Fibroblast of lung (primary cell): ENCODE measurements around the gene RBMS1. TPM values are rescaled to one million over a fixed set of nuclear protein-coding genes. Genes with fewer than 3 reads are reported as not detected.

Source experiments
- DNase-seq, 2 donors: peaks; one replicate each; pipeline versions ENCODE4 v3.0.0 to v3.0.0-alpha.2; 2010; ENCODE audit warnings: low read depth in 2 of 2
- H2AFZ ChIP-seq: 2 replicates; pipeline ENCODE4 v1.5.1; 2012; ENCODE audit warnings: low read length, control low read depth, inconsistent platforms
- H3K27ac ChIP-seq: 2 replicates; pipeline ENCODE4 v1.5.1; 2011; ENCODE audit warnings: low read length, control low read depth; ENCODE audit not compliant: insufficient read depth
- H3K27me3 ChIP-seq: 2 replicates; pipeline ENCODE4 v1.5.1; 2011; ENCODE audit warnings: mild to moderate bottlenecking, low read length; ENCODE audit not compliant: control insufficient read depth, insufficient read depth
- H3K36me3 ChIP-seq: 2 replicates; pipeline ENCODE4 v1.5.1; 2011; ENCODE audit warnings: low read length; ENCODE audit not compliant: control insufficient read depth, insufficient read depth
- H3K4me1 ChIP-seq: 2 replicates; pipeline ENCODE4 v1.5.1; 2011; ENCODE audit warnings: low read length; ENCODE audit not compliant: control insufficient read depth, insufficient read depth; ENCODE audit errors: extremely low read depth
- H3K4me2 ChIP-seq: 2 replicates; pipeline ENCODE4 v1.5.1; 2011; ENCODE audit warnings: low read length, control low read depth; ENCODE audit not compliant: insufficient read depth; ENCODE audit errors: extremely low read depth
- H3K4me3 ChIP-seq, 4 experiments: fragments of 200-600 bp in 1 of 4; sonication (generic) in 1 of 4; replicated peaks in 1 of 4; 2 replicates each; pipeline ENCODE4 v1.5.1; 2011 to 2016; ENCODE audit warnings: low read length in 4 of 4, low read depth in 3 of 4, mild to moderate bottlenecking in 3 of 4, control low read depth in 2 of 4, inconsistent platforms in 1 of 4, mixed read lengths in 1 of 4; ENCODE audit not compliant: insufficient read depth in 1 of 4; ENCODE audit errors: control extremely low read depth in 1 of 4
- H3K79me2 ChIP-seq: 2 replicates; pipeline ENCODE4 v1.5.1; 2012; ENCODE audit warnings: mild to moderate bottlenecking, low read length, inconsistent platforms; ENCODE audit not compliant: control insufficient read depth, insufficient read depth
- H3K9ac ChIP-seq: 2 replicates; pipeline ENCODE4 v1.5.1; 2011; ENCODE audit warnings: mild to moderate bottlenecking, low read length, control low read depth; ENCODE audit not compliant: insufficient read depth
- H3K9me3 ChIP-seq: 2 replicates; pipeline ENCODE4 v1.5.1; 2012; ENCODE audit warnings: low read depth, low read length; ENCODE audit not compliant: control insufficient read depth, insufficient read depth
- H4K20me1 ChIP-seq: 2 replicates; pipeline ENCODE4 v1.5.1; 2011; ENCODE audit warnings: low read length; ENCODE audit not compliant: control insufficient read depth, insufficient read depth; ENCODE audit errors: extremely low read depth
- CTCF ChIP-seq, 2 donors: IDR thresholded peaks in 1 of 2; conservative IDR thresholded peaks in 1 of 2; 1 replicate in 1 of 2; 2 replicates in 1 of 2; pipeline ENCODE4 v1.5.1; 2011 to 2012; ENCODE audit warnings: low read length in 2 of 2, control low read depth in 1 of 2, inconsistent platforms in 1 of 2, low read depth in 1 of 2, mild to moderate bottlenecking in 1 of 2
- EZH2 ChIP-seq: IDR thresholded peaks from 2 replicates; pipeline ENCODE4 v1.5.1; 2012; ENCODE audit warnings: low read length, control low read depth, mild to moderate bottlenecking; ENCODE audit errors: missing control alignments
- polyA plus RNA-seq, 2 donors: library from polyadenylated mRNA; depleted of rRNA in 1 of 2; stranded (reverse) in 1 of 2; unstranded in 1 of 2; fragments of >200 nt; gene quantifications; 2 replicates each; pipeline ENCODE4 v1.2.1, GENCODE V29; 2011 to 2012; ENCODE audit warnings: missing spikeins in 1 of 2
- total RNA-seq: library from RNA; depleted of rRNA; stranded (reverse); fragments of >200 nt; gene quantifications from 2 replicates; pipeline ENCODE4 v1.2.1, GENCODE V29; 2014

RBMS1 gene
- total and polyA plus RNA-seq, 2 donors (not counting 1 experiment from before 2014, with no cell fraction given): 77.3 to 146 TPM

- H3K4me1 ChIP-seq: peaks cover 7% of the 10 kb centered on the region
- H3K27me3 ChIP-seq: no peaks in the 10 kb centered on the region
- H3K9me3 ChIP-seq: no peaks in the 10 kb centered on the region
- DNase-seq: peak; percentile 69 to 76
- no peak overlapping the region for H3K9ac ChIP-seq
- H3K4me2 ChIP-seq: no peak overlapping the region
- H3K27ac ChIP-seq: peak overlapping the region; percentile 49
- TF ChIP-seq EZH2 (no peak), CTCF (conservative IDR thresholded peaks at IDR 0.05 in 1 of 2, IDR thresholded peaks at IDR 0.05 in 1 of 2; ENCODE audit: low read depth in 1 of 2, low read length in 2 of 2) (no peak)
- peaks cover 89% of the 10 kb centered on the region for H3K79me2 ChIP-seq
- H3K36me3 ChIP-seq: peaks cover 3% of the 10 kb centered on the region
- no peak overlapping the region for H3K4me3 ChIP-seq
- H2AFZ ChIP-seq: no peak overlapping the region
- peaks cover 4% of the 10 kb centered on the region for H4K20me1 ChIP-seq
These were observed 141.7 kb downstream of the RBMS1 start for GRCh38 chr2:160351956-160352355.

DNA sequence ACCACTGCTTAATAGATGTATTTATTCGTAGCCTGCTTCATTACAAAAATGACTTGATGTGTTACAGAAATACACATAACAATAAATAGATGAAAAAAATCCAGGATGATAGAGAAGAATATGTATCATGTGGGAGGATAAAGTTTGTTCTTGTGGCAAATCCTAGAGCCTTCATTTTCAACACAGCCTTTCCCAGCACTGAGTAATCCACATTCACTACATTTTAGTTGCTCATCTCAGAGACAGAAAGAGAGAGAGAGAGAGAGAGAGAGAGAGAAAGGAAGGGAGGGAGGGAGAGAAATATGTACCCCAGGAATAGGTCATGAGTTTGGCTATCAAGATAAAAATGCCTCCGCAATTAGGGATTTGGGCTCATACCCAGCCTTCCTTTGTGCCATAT lies 144.3 kb downstream of the RBMS1 start:
- H3K79me2 ChIP-seq: peaks cover 89% of the 10 kb centered on the region
- H3K9me3 ChIP-seq: no peaks in the 10 kb centered on the region
- peaks cover 7% of the 10 kb centered on the region for H3K4me1 ChIP-seq
- DNase-seq: peak in 1 of 2 donors; percentile 52
- H3K4me2 ChIP-seq: no peak overlapping the region
- H2AFZ ChIP-seq: no peak overlapping the region
- peaks cover 4% of the 10 kb centered on the region for H4K20me1 ChIP-seq
- no peak overlapping the region for H3K27ac ChIP-seq
- TF ChIP-seq EZH2 (no peak), CTCF (conservative IDR thresholded peaks at IDR 0.05 in 1 of 2, IDR thresholded peaks at IDR 0.05 in 1 of 2; ENCODE audit: low read depth in 1 of 2, low read length in 2 of 2) (no peak)
- peaks cover 3% of the 10 kb centered on the region for H3K36me3 ChIP-seq
- no peaks in the 10 kb centered on the region for H3K27me3 ChIP-seq
- no peak overlapping the region for H3K9ac ChIP-seq
- H3K4me3 ChIP-seq: no peak overlapping the region

- no peak overlapping the region for H3K27ac ChIP-seq
- DNase-seq: peak in 1 of 2 donors; percentile 89
These were observed 146.2 kb downstream of the RBMS1 start for GRCh38 chr2:160347269-160347863.

More at GRCh38 chr2:160347269-160347863, 146.2 kb downstream of the RBMS1 start:
- Histone ChIP-seq H3K9ac (no peak overlapping the region), H3K27me3 (no peaks in the 10 kb centered on the region), H3K4me1 (peaks cover 4% of the 10 kb centered on the region), H3K4me3 (no peak overlapping the region), H3K79me2 (peaks cover 86% of the 10 kb centered on the region), H3K9me3 (no peaks in the 10 kb centered on the region), H3K4me2 (no peak overlapping the region), H3K36me3 (peaks cover 3% of the 10 kb centered on the region), H2AFZ (no peak overlapping the region), H4K20me1 (peaks cover under 1% of the 10 kb centered on the region)
- TF ChIP-seq EZH2: no peak
- TF ChIP-seq CTCF (conservative IDR thresholded peaks at IDR 0.05 in 1 of 2, IDR thresholded peaks at IDR 0.05 in 1 of 2; ENCODE audit: low read depth in 1 of 2, low read length in 2 of 2): no peak
